Kidney epithelial cell (primary cell): ENCODE measurements around the gene TSPAN11. TPM values are rescaled to one million over a fixed set of nuclear protein-coding genes. Genes with fewer than 3 reads are reported as not detected.
"Not testable (repeated sequence)": the region's sequence is repeated elsewhere in the genome, so short reads cannot be mapped to it uniquely, and the experiment has no call there.

ENCODE experiments used
- DNase-seq: peaks from one replicate; pipeline ENCODE4 v3.0.0-alpha.2; 2010; ENCODE audit warnings: low read depth
- H3K27me3 ChIP-seq: 2 replicates; pipeline ENCODE4 v1.6.0; 2011; ENCODE audit warnings: low read length; ENCODE audit not compliant: control insufficient read depth, insufficient read depth
- H3K36me3 ChIP-seq: 2 replicates; pipeline ENCODE4 v1.5.1; 2011; ENCODE audit warnings: low read length; ENCODE audit not compliant: control insufficient read depth, insufficient read depth
- H3K4me3 ChIP-seq: 2 replicates; pipeline ENCODE4 v1.5.1; 2011; ENCODE audit warnings: low read depth, mild to moderate bottlenecking, control low read depth, low read length
- total RNA-seq: library from RNA; depleted of rRNA; stranded (reverse); fragments of >200 nt; gene quantifications from 2 replicates; pipeline ENCODE4 v1.2.3, GENCODE V29; 2015
- TF ChIP-seq, protein P1 (sequence below): IDR thresholded peaks from 2 replicates; pipeline ENCODE4 v1.5.1; 2011; ENCODE audit warnings: mild to moderate bottlenecking, moderate library complexity, low read length, control low read depth, inconsistent platforms; ENCODE audit not compliant: insufficient read depth, poor library complexity, severe bottlenecking

The TSPAN11 gene
- total RNA-seq, 1 donor from 2014 or later, result 5.2 TPM

DNA sequence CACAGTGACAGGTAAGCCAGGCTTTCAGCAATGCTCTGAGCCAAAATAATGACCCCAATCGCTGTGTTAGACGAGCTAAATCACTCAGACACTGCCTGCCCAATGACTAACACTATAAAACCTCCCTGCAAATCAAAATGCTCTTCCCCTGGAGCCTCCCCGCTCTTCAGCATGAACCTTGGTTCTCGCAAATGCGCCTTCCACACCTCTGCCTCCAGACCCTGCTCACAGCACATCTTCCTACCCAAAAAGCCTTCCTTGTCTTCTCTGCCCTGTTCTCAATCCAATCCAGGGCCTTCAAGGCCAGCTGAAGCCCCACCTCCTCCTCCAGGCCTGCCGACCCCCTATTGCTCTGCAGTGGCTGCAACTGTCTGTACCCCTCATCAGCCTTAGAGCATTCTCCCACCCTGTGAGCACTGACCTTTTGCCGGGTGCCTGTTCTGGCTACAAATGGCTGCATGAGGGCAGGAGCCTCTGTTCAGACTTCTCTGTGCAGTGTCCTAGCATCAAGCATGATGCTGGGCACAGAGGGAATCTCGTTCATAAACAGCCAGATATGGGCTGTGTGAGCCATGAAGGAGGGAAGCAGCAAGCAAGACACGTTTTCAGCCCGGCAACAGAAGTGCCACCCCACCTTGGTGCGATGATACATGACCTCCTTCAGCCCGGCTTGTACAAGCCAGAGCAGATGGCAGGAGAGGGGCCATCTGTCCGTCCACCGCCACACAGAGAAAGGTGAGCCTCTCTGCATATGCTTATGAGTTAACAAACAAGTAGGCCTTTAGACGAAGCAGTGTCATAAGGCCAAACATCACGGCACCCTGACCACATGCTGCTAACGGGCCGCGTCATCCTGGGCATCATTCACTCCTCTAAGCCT, 82.7 kb downstream of the TSPAN11 start:
- H3K36me3 ChIP-seq, result no peaks in the 10 kb centered on the region
- no peaks in the 10 kb centered on the region for H3K27me3 ChIP-seq
- no peak for DNase-seq
- TF ChIP-seq, protein P1, sequence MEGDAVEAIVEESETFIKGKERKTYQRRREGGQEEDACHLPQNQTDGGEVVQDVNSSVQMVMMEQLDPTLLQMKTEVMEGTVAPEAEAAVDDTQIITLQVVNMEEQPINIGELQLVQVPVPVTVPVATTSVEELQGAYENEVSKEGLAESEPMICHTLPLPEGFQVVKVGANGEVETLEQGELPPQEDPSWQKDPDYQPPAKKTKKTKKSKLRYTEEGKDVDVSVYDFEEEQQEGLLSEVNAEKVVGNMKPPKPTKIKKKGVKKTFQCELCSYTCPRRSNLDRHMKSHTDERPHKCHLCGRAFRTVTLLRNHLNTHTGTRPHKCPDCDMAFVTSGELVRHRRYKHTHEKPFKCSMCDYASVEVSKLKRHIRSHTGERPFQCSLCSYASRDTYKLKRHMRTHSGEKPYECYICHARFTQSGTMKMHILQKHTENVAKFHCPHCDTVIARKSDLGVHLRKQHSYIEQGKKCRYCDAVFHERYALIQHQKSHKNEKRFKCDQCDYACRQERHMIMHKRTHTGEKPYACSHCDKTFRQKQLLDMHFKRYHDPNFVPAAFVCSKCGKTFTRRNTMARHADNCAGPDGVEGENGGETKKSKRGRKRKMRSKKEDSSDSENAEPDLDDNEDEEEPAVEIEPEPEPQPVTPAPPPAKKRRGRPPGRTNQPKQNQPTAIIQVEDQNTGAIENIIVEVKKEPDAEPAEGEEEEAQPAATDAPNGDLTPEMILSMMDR, result no peak
- no peak overlapping the region for H3K4me3 ChIP-seq

- Histone ChIP-seq H3K27me3 (no peaks in the 10 kb centered on the region), H3K36me3 (no peaks in the 10 kb centered on the region), H3K4me3 (no peak overlapping the region)
- TF ChIP-seq, protein P1, result no peak
- DNase-seq, result no peak
Observed at GRCh38 chr12:31009976-31010375, 83.4 kb downstream of the TSPAN11 start.

DNA sequence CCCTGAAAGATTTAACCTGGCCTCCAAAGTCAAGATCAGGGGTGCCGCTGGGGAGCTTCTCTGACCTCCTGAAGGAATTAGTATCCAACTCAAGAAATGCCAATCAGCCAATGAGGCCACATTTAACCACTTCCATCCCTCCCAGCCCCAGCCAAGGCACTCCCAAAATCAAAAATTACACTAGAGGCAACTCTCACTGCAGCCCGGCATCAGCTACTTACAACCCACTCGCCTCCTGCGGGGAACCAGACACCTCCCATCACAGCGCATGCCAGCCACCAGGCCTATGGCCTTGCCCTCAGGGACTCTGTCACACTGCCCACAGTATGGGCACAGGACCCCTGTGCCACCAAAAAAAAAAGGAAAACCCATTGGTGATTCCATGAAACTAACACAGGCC, 84.8 kb downstream of the TSPAN11 start:
- no peaks in the 10 kb centered on the region for H3K36me3 ChIP-seq
- no peaks in the 10 kb centered on the region for H3K27me3 ChIP-seq
- DNase-seq, result no peak
- TF ChIP-seq, protein P1, result no peak
- H3K4me3 ChIP-seq, result no peak overlapping the region

DNA sequence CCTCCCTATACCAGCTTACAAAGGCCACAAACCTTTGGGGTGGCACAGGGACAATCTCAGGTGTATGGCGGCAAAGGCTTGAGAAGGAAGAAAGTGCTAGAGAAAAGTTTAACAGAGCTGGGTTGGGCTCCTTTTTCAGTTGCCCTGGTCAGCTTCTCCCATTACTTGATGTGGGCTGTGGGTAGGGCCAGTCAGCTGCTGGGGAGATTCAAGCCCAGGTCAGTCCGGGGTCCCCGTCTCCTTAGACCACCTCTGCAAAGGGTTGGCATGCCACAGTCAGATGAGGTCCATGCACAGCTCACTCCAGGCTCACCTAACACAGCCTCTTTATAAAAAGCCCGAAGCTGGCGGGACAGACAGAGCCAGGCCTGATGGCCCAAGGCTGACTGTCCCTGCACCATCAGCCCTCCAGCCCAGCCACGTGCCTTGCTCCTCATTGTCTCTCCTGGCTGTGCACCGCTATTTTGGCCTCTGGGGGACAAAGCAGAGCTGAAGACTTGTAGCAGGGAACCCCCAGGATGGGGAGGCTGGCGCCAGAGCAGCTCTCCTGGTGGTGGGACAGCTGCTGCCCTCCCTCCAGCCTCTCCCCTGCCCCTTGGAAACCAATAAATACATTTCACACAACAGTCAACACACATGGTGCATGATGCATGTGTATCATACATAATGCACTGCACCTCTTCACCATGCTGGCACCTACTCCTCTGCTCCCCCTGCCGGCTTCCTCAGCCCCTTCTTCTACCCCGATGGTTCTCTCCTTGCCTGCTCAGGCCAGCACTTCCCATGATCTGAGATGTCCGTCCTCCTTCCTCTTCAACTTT, 85.4 kb downstream of the TSPAN11 start:
- Histone ChIP-seq H3K4me3 (no peak overlapping the region), H3K27me3 (no peaks in the 10 kb centered on the region), H3K36me3 (no peaks in the 10 kb centered on the region)
- no peak for DNase-seq
- TF ChIP-seq, protein P1, result no peak

GRCh38 chr12:31012567-31012891, 86.0 kb downstream of the TSPAN11 start:
- DNase-seq, H3K36me3 ChIP-seq, H3K4me3 ChIP-seq, H3K27me3 ChIP-seq: not testable (repeated sequence)

- no peak for DNase-seq
- H3K36me3 ChIP-seq, result no peaks in the 10 kb centered on the region
- TF ChIP-seq, protein P1, result no peak
- no peaks in the 10 kb centered on the region for H3K27me3 ChIP-seq
- no peak overlapping the region for H3K4me3 ChIP-seq
Observed at GRCh38 chr12:31015215-31015614, 88.7 kb downstream of the TSPAN11 start.
